ENCODE measurements around the gene GPRC5C. TPM values are rescaled to one million over a fixed set of nuclear protein-coding genes. Genes with fewer than 3 reads are reported as not detected.

Gene GPRC5C
- total RNA-seq, 4 donors from 2014 or later = 73.2 to 194 (median 163) TPM

GRCh38 chr17:74457146-74457819 is 25.4 kb downstream of the GPRC5C start:
- Histone ChIP-seq H3K36me3 (no peaks in the 10 kb centered on the region), H3K27ac (no peak overlapping the region), H3K27me3 (no peaks in the 10 kb centered on the region), H3K9me3 (no peaks in the 10 kb centered on the region), H3K4me1 (peaks cover 17 to 39% of the 10 kb centered on the region in 2 donors), H3K4me3 (replicated peaks in 1 of 3) (no peak overlapping the region)
- no peak for TF ChIP-seq POLR2A (IDR thresholded peaks at IDR 0.05)
- TF ChIP-seq CTCF (IDR thresholded peaks at IDR 0.05) = peak; percentile 90 to 98 (median 97)
- intact Hi-C loops (cut with DNase I) = no loop called here
- peak; percentile 79 to 82 for DNase-seq
- 19 to 26% methylated on average over 17 to 18 of the region's 18 CpGs for WGBS, 2 donors

GRCh38 chr17:74457820-74458166 is 25.9 kb downstream of the GPRC5C start:
- no peak for DNase-seq
- H3K27me3 ChIP-seq = no peaks in the 10 kb centered on the region
- H3K9me3 ChIP-seq = no peaks in the 10 kb centered on the region
- TF ChIP-seq CTCF (IDR thresholded peaks at IDR 0.05) (no peak), POLR2A (IDR thresholded peaks at IDR 0.05) (no peak)
- peaks cover 16 to 34% of the 10 kb centered on the region in 2 donors for H3K4me1 ChIP-seq
- intact Hi-C loops (cut with DNase I) = loop anchor here (2.0 kb wide), 1 partner anchor 79 kb away; no protein-coding TSS in a partner anchor
- H3K27ac ChIP-seq = no peak overlapping the region
- no peaks in the 10 kb centered on the region for H3K36me3 ChIP-seq
- H3K4me3 ChIP-seq (replicated peaks in 1 of 3) = no peak overlapping the region
- WGBS, 2 donors = 30% methylated on average over 5 to 6 of the region's 6 CpGs

GRCh38 chr17:74458835-74459234 is 26.9 kb downstream of the GPRC5C start:
- no peak for TF ChIP-seq CTCF (IDR thresholded peaks at IDR 0.05)
- TF ChIP-seq POLR2A (IDR thresholded peaks at IDR 0.05) = no peak
- H3K4me1 ChIP-seq = peaks cover 6 to 24% of the 10 kb centered on the region in 2 donors
- H3K27me3 ChIP-seq = no peaks in the 10 kb centered on the region
- WGBS, 2 donors = 89 to 93% methylated on average over 3 of the region's 3 CpGs
- no peak overlapping the region for H3K4me3 ChIP-seq (replicated peaks in 1 of 3)
- no peak for DNase-seq
- intact Hi-C loops (cut with DNase I) = loop anchor here (2.0 kb wide), 1 partner anchor 80 kb away; no protein-coding TSS in a partner anchor
- H3K9me3 ChIP-seq = no peaks in the 10 kb centered on the region
- H3K27ac ChIP-seq = no peak overlapping the region
- no peaks in the 10 kb centered on the region for H3K36me3 ChIP-seq

- 81 to 93% methylated on average over 5 to 6 of the region's 7 CpGs for WGBS, 2 donors
- no peak for TF ChIP-seq CTCF (IDR thresholded peaks at IDR 0.05)
- no peaks in the 10 kb centered on the region for H3K9me3 ChIP-seq
- H3K27me3 ChIP-seq = no peaks in the 10 kb centered on the region
- no peak overlapping the region for H3K4me3 ChIP-seq (replicated peaks in 1 of 3)
- no peak overlapping the region for H3K27ac ChIP-seq
- no peak for DNase-seq
- no peaks in the 10 kb centered on the region for H3K36me3 ChIP-seq
- intact Hi-C loops (cut with DNase I) = loop anchor here (2.0 kb wide), 1 partner anchor 81 kb away; no protein-coding TSS in a partner anchor
- H3K4me1 ChIP-seq = peaks cover 2 to 16% of the 10 kb centered on the region in 2 donors
Observed at GRCh38 chr17:74459622-74460021, 27.7 kb downstream of the GPRC5C start.

GRCh38 chr17:74460241-74460640 is 28.4 kb downstream of the GPRC5C start:
- Histone ChIP-seq H3K36me3 (no peaks in the 10 kb centered on the region), H3K27me3 (no peaks in the 10 kb centered on the region), H3K4me1 (peaks cover 0 to 10% of the 10 kb centered on the region in 2 donors), H3K4me3 (replicated peaks in 1 of 3) (no peak overlapping the region), H3K27ac (no peak overlapping the region), H3K9me3 (no peaks in the 10 kb centered on the region)
- intact Hi-C loops (cut with DNase I) = no loop called here
- TF ChIP-seq POLR2A (IDR thresholded peaks at IDR 0.05) = no peak
- TF ChIP-seq CTCF (IDR thresholded peaks at IDR 0.05) = no peak
- 81 to 83% methylated on average over 2 of the region's 2 CpGs for WGBS, 2 donors
- no peak for DNase-seq
